DOHH2 (cell line): Measurements from ENCODE around the gene PPFIA3.

Experiments
- H3F3A ChIP-seq: fragments of 200-600 bp; sonication (generic), shearing (Covaris generic); 2 replicates; pipeline ENCODE4 v1.6.0; 2016; ENCODE audit warnings: antibody characterized with exemption, mild to moderate bottlenecking; ENCODE audit not compliant: control insufficient read depth, insufficient read depth
- H3K27ac ChIP-seq: fragments of 200-600 bp; sonication (generic); 2 replicates; pipeline ENCODE4 v1.5.1; 2014; ENCODE audit warnings: low read depth, mild to moderate bottlenecking, low read length, moderate library complexity
- H3K27me3 ChIP-seq: fragments of 200-600 bp; sonication (generic); 2 replicates; pipeline ENCODE4 v1.6.1; 2014; ENCODE audit warnings: mild to moderate bottlenecking, low read length, mixed read lengths; ENCODE audit not compliant: control insufficient read depth
- H3K36me3 ChIP-seq: fragments of 200-600 bp; sonication (generic); 2 replicates; pipeline ENCODE4 v1.6.1; 2014; ENCODE audit warnings: mild to moderate bottlenecking, low read length, moderate library complexity, mixed read lengths; ENCODE audit not compliant: control insufficient read depth
- H3K4me1 ChIP-seq: fragments of 200-600 bp; sonication (generic); 2 replicates; pipeline ENCODE4 v1.6.1; 2014; ENCODE audit warnings: mild to moderate bottlenecking, low read length, mixed read lengths; ENCODE audit not compliant: control insufficient read depth
- H3K4me2 ChIP-seq: fragments of 200-600 bp; sonication (generic); 2 replicates; pipeline ENCODE4 v1.6.0; 2014; ENCODE audit warnings: mild to moderate bottlenecking, low read length, moderate library complexity
- H3K4me3 ChIP-seq: fragments of 200-600 bp; sonication (generic); 2 replicates; pipeline ENCODE4 v1.5.1; 2014; ENCODE audit warnings: mild to moderate bottlenecking, low read length, mixed read lengths
- H3K79me2 ChIP-seq: fragments of 200-600 bp; sonication (generic); 2 replicates; pipeline ENCODE4 v1.6.1; 2014; ENCODE audit warnings: mild to moderate bottlenecking, low read length, mixed read lengths; ENCODE audit not compliant: control insufficient read depth
- H3K9me2 ChIP-seq: fragments of 200-600 bp; sonication (generic); replicated peaks from 2 replicates; pipeline ENCODE4 v1.6.1; 2014; ENCODE audit warnings: mild to moderate bottlenecking, low read length, mixed read lengths; ENCODE audit not compliant: control insufficient read depth
- H3K9me3 ChIP-seq: fragments of 200-600 bp; sonication (generic); 2 replicates; pipeline ENCODE4 v1.6.1; 2014; ENCODE audit warnings: antibody characterized with exemption, low read length, mixed read lengths; ENCODE audit not compliant: control insufficient read depth, insufficient read depth
- H4K20me1 ChIP-seq: fragments of 200-600 bp; sonication (generic); 2 replicates; pipeline ENCODE4 v1.6.0; 2014; ENCODE audit warnings: low read depth, mild to moderate bottlenecking, antibody characterized with exemption, low read length, moderate library complexity; ENCODE audit not compliant: control insufficient read depth, insufficient read depth
- EZH2phosphoT487 ChIP-seq: fragments of 200-600 bp; sonication (generic); IDR thresholded peaks from 2 replicates; pipeline ENCODE4 v1.6.1; 2017; ENCODE audit warnings: borderline replicate concordance, mild to moderate bottlenecking, antibody characterized with exemption, low read length, moderate library complexity, mixed read lengths
- TF ChIP-seq, protein P1 (sequence below): fragments of 200-600 bp; sonication (generic); IDR thresholded peaks from one replicate; pipeline ENCODE4 v1.5.1; 2014; ENCODE audit warnings: antibody characterized with exemption, mild to moderate bottlenecking, low read depth, low read length; ENCODE audit not compliant: poor library complexity, severe bottlenecking

PPFIA3 gene

DNA sequence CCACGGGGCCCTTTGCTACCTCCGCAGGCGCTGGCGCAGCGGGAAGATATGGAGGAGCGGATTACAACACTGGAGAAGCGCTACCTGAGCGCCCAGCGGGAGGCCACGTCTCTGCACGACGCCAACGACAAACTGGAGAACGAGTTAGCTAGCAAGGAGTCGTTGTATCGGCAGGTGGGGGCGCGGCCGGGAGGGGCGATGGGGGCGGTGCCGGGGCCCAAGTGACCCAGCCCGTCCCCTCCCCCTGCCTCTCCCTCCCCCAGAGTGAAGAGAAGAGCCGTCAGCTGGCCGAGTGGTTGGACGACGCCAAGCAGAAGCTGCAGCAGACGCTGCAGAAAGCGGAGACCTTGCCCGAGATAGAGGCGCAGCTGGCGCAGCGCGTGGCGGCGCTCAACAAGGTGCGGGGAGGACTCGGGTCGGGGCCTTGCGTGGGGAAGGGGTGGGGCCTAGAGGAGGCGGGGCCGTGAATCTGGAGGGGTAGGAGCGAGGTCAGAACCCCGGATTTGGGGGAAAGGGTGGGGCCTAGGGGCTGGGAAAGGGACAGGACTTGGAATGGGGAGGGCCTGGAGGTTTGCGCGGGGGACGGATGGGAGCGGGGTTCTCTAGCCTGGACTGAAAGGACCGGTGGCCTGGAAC lies 13.7 kb downstream of the PPFIA3 start:
- Histone ChIP-seq H3K4me2 (no peak overlapping the region), H3F3A (0 out of 2 replicates have a peak, but pooled peaks cover 3% of the 10 kb centered on the region), H3K4me1 (peaks cover 11% of the 10 kb centered on the region), H3K4me3 (no peak overlapping the region), H3K9me3 (no peaks in the 10 kb centered on the region), H4K20me1 (no peaks in the 10 kb centered on the region), H3K27me3 (no peaks in the 10 kb centered on the region), H3K9me2 (no peaks in the 10 kb centered on the region), H3K79me2 (no peaks in the 10 kb centered on the region), H3K36me3 (no peaks in the 10 kb centered on the region), H3K27ac (no peak overlapping the region)
- TF ChIP-seq, protein P1, sequence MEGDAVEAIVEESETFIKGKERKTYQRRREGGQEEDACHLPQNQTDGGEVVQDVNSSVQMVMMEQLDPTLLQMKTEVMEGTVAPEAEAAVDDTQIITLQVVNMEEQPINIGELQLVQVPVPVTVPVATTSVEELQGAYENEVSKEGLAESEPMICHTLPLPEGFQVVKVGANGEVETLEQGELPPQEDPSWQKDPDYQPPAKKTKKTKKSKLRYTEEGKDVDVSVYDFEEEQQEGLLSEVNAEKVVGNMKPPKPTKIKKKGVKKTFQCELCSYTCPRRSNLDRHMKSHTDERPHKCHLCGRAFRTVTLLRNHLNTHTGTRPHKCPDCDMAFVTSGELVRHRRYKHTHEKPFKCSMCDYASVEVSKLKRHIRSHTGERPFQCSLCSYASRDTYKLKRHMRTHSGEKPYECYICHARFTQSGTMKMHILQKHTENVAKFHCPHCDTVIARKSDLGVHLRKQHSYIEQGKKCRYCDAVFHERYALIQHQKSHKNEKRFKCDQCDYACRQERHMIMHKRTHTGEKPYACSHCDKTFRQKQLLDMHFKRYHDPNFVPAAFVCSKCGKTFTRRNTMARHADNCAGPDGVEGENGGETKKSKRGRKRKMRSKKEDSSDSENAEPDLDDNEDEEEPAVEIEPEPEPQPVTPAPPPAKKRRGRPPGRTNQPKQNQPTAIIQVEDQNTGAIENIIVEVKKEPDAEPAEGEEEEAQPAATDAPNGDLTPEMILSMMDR, result no peak
- TF ChIP-seq EZH2phosphoT487, result no peak

DNA sequence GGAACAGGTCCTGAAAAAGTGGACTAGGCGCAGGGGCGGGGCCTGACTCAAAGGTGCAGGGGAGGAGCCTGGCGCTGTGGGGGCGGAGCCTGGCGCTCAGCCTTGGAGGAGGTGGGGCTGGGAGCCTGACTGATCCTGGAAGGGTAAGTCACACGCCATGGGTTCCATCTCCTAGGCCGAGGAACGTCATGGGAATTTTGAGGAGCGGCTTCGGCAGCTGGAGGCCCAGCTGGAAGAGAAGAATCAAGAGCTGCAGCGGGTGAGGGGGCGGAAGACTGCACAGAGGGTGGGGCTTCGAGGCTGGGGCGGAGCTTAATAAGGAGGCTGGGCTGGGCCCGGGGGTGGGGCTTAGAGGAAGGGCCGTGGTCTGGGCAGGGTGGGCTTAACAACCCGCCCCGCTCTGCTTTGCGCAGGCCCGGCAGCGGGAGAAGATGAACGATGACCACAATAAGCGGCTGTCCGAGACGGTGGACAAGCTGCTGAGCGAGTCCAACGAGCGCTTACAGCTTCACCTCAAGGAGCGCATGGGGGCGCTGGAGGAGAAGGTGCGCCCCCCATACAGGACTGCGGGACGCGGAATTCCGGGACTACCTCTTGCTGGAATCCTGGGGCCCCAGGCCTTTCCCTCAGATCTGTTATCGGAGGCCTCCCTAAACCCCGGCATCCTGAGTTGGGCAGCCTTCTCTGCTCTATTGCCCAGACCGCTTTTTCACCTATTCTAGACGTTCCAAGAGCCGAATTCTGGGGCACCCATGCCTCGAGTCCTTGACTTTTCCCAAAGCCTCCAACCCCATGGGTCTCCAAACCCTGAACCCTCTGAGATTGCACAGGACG lies 14.5 kb downstream of the PPFIA3 start:
- 0 out of 2 replicates have a peak, but pooled peaks cover 3% of the 10 kb centered on the region for H3F3A ChIP-seq
- no peaks in the 10 kb centered on the region for H4K20me1 ChIP-seq
- H3K4me1 ChIP-seq, result peaks cover 6% of the 10 kb centered on the region
- H3K9me2 ChIP-seq, result no peaks in the 10 kb centered on the region
- no peak overlapping the region for H3K27ac ChIP-seq
- no peak overlapping the region for H3K4me3 ChIP-seq
- H3K79me2 ChIP-seq, result no peaks in the 10 kb centered on the region
- H3K27me3 ChIP-seq, result no peaks in the 10 kb centered on the region
- H3K9me3 ChIP-seq, result no peaks in the 10 kb centered on the region
- H3K4me2 ChIP-seq, result no peak overlapping the region
- H3K36me3 ChIP-seq, result no peaks in the 10 kb centered on the region
- no peak for TF ChIP-seq EZH2phosphoT487

DNA sequence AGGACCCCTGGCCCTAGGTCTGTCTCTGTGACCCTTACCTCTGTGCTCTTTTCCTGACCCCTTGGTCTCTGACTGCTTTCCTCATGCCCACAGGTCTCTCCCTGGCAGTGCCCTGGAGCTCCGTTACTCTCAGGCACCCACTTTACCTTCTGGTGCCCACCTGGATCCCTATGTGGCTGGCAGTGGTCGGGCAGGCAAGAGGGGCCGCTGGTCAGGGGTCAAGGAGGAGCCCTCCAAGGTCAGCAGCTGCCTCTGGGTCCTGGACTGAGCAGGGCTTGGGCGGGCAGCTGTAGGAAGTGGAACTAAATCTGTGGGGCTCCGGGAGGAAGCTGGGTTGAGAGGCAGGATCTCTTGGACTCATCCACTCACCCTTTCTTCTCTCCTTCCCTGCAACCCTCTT lies 16.3 kb downstream of the PPFIA3 start:
- H3K9me3 ChIP-seq, result no peaks in the 10 kb centered on the region
- H3K9me2 ChIP-seq, result no peaks in the 10 kb centered on the region
- H3K4me1 ChIP-seq, result peaks cover 3% of the 10 kb centered on the region; the same call in 1 of the 2 replicates
- no peaks in the 10 kb centered on the region for H4K20me1 ChIP-seq
- H3K27ac ChIP-seq, result no peak overlapping the region
- 0 out of 2 replicates have a peak, but pooled peaks cover 3% of the 10 kb centered on the region for H3F3A ChIP-seq
- H3K36me3 ChIP-seq, result no peaks in the 10 kb centered on the region
- no peak overlapping the region for H3K4me3 ChIP-seq
- no peak overlapping the region for H3K4me2 ChIP-seq
- H3K27me3 ChIP-seq, result no peaks in the 10 kb centered on the region
- no peaks in the 10 kb centered on the region for H3K79me2 ChIP-seq
- no peak for TF ChIP-seq EZH2phosphoT487
- TF ChIP-seq, protein P1, result no peak

DNA sequence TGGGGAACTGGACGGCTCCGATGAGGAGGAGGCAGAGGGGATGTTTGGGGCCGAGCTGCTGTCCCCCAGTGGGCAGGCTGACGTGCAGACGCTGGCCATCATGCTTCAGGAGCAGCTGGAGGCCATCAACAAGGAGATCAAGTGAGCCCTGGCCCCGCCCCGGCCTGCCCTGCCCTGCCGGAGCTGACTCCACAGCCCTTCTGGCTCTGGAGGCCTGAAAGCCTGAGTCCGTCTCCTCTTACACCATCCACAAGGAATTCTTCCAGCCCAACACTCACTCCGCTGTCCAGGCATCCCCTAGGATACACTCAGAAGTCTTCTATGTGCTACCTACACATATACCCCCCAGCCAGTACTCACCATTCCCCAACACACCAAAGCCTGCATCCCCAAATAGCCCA lies 17.4 kb downstream of the PPFIA3 start:
- Histone ChIP-seq H3F3A (0 out of 2 replicates have a peak, but pooled peaks cover 3% of the 10 kb centered on the region), H3K27ac (no peak overlapping the region), H3K36me3 (no peaks in the 10 kb centered on the region)

More for the DNA sequence above, 17.4 kb downstream of the PPFIA3 start:
- Histone ChIP-seq H3K4me2 (no peak overlapping the region), H3K9me2 (no peaks in the 10 kb centered on the region), H3K4me1 (peaks cover 3% of the 10 kb centered on the region; the same call in 1 of the 2 replicates), H3K4me3 (no peak overlapping the region), H4K20me1 (no peaks in the 10 kb centered on the region), H3K9me3 (no peaks in the 10 kb centered on the region), H3K27me3 (no peaks in the 10 kb centered on the region), H3K79me2 (no peaks in the 10 kb centered on the region)
- TF ChIP-seq EZH2phosphoT487, result no peak
- TF ChIP-seq, protein P1, result no peak
